Pancreas (tissue), 10 donors: ENCODE data around the gene ESR2. TPM values are rescaled to one million over a fixed set of nuclear protein-coding genes. Genes with fewer than 3 reads are reported as not detected.

Source experiments
- ATAC-seq, 4 donors: fragments of 200-7000 bp; cut with Tn5 transposase; one replicate each; pipeline versions ENCODE4 v1.8.0 to v1.9.1; 2020; ENCODE audit warnings: mild to moderate bottlenecking in 4 of 4, moderate library complexity in 4 of 4
- DNase-seq, 6 donors: peaks; one replicate each; pipeline ENCODE4 v3.0.0-alpha.2; 2020
- FAIRE-seq: peaks from 2 replicates; lab custom pipeline; 2012; peaks lifted over from hg19 to GRCh38; lab: Jason Lieb, UNC
- H3K27ac ChIP-seq, 4 donors: fragments of 200-600 bp; sonication (generic); 1 replicate in 3 of 4; 2 replicates in 1 of 4; pipeline versions ENCODE4 v1.5.0 to v1.8.0; 2020
- H3K27me3 ChIP-seq, 4 donors: fragments of 200-600 bp; one replicate each; pipeline ENCODE4 v1.8.0; 2021
- H3K36me3 ChIP-seq, 3 donors: fragments of 200-600 bp; sonication (generic) in 1 of 3; one replicate each; pipeline versions ENCODE4 v1.5.0 to v1.8.0; 2020 to 2021
- H3K4me1 ChIP-seq, 3 donors: fragments of 200-600 bp; one replicate each; pipeline ENCODE4 v1.8.0; 2021
- H3K4me3 ChIP-seq, 4 donors: fragments of 200-600 bp; sonication (generic) in 2 of 4; one replicate each; pipeline versions ENCODE4 v1.5.0 to v1.8.0; 2020 to 2021
- H3K9me3 ChIP-seq, 4 donors: fragments of 200-600 bp; one replicate each; pipeline ENCODE4 v1.8.0; 2021
- CTCF ChIP-seq, 4 donors: fragments of 200-600 bp; sonication (generic) in 3 of 4; IDR thresholded peaks; one replicate each; pipeline versions ENCODE4 v1.5.0 to v1.8.0; 2021; ENCODE audit warnings: antibody characterized with exemption in 4 of 4
- WGBS, 2 donors: extraction: QIAGEN DNeasy Blood & Tissue Kit; methylation state at CpG; one replicate each; pipeline ENCODE4 v1.1.7; 2013; 5-methylcytosine and 5-hydroxymethylcytosine counted together
- intact Hi-C, 3 donors: fragments of 100-400 bp; cut with DNase I; formaldehyde crosslinking; loops; one replicate each; pipeline versions ENCODE4 v1.11.1 to v1.14.2; 2022
- polyA plus RNA-seq, 2 donors: library from polyadenylated mRNA; stranded (reverse); fragments of 200-250 nt; gene quantifications; one replicate each; pipeline ENCODE4 v1.2.3, GENCODE V29; 2013
- total RNA-seq, 6 donors: library from RNA; stranded (reverse); fragmentation: NEBNext Ultra II Directional in 4 of 6; extraction: Animal tissue kit (Norgen Biotek cat#: 25700) in 4 of 6; gene quantifications; one replicate each; pipeline versions ENCODE4 v1.2.1 to v1.2.4, GENCODE V29; 2021 to 2023
- donor health status: healthy with polysubstance abuse.
- donor health status: DM: no; HTN: no; CAD: no; lungs with moderate emphysema.
- donor health status: DM: no; HTN: no; CAD: no.
- donor health status: control.
- donor health status: control.
- donor health status: Bipolar disorder and iron deficiency.
- donor health status: DM: yes; HTN: yes; CAD: no.
- donor health status: DM: no; HTN: no; CAD: no.
- donor health status: DM: no; HTN: no; CAD: no.
- donor health status: DM: yes; HTN: yes; CAD: no.

Gene ESR2
- total and polyA plus RNA-seq, 8 donors: 0.08 to 0.78 (median 0.19) TPM

- no peak for TF ChIP-seq CTCF (IDR thresholded peaks at IDR 0.05)
- Histone ChIP-seq H3K4me1 (no peaks in the 10 kb centered on the region), H3K27ac (no peak overlapping the region), H3K9me3 (no peaks in the 10 kb centered on the region), H3K4me3 (no peak overlapping the region), H3K27me3 (no peaks in the 10 kb centered on the region), H3K36me3 (peaks cover 0 to 6% (median 3%) of the 10 kb centered on the region in 3 donors)
- ATAC-seq (no peak), FAIRE-seq (no peak), DNase-seq (no peak)
- intact Hi-C loops: no loop called here
- 88 to 89% methylated on average over 1 of the region's 1 CpG for WGBS, 2 donors
Measured at GRCh38 chr14:64075613-64076005, 218.6 kb downstream of the ESR2 start.

DNA sequence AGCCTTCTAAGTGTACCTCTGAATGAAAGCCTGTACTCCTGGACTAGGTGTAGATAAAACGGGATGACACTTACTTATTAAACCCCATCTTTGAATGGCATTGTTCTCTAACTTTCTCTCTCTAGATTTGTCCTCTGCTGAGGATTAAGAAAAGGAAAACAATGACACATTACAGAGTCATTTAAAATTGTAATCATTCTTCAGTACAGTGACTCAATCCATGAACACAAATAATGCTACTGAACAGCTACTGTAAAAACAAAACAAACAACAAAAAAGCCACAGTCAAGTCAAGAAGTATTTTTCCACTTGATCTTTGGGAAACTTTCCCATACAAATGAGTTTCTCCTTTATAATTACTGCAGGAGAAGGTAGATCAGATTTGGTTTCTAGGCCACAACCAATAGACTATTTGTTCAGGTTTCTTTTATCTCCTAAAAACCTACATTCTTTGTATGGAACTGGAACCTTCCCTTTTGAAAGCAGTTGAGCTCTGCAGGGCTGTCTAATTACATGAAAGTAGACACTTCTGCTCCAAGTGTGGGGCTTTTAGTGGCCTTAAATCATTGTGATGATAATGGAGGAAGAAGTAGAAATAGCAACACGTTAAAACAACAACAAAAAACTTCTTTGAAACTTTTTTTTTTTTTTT, 219.1 kb downstream of the ESR2 start:
- FAIRE-seq: no peak
- H3K36me3 ChIP-seq: peaks cover 0 to 6% (median 3%) of the 10 kb centered on the region in 3 donors

DNA sequence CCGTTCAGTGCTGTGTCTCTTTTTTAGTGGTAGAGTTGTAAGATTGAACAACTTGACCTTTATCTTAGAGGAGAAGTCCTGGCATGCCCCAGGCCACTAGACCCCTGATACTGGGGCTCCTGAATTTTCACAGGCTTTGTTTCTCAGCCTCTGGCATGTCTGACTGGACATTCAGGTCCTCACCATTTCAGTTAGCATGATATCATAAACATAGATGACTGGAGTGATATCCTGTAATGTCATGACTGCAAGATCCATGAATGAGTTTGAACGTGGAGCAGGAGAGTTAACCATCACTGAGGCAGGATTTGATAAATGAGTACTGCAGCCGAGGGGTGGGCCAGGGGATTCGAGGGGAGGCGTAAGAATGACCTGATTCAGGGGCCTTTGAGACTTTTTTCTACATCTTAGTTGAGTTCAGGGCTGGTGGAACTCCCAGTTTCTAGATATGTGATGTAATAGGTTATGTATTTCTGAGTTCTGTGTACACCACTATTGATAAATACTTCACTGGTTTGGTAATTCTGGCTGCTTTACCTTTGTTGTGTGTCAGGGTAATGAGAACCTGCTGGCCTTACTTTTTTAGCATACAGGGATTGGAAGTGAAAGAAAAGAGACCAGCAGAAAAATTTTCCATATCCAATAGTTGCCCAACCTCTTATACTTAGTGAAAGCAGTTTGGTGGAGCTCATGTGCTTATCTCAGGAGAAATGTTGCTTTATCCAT, 224.4 kb downstream of the ESR2 start:
- DNase-seq (no peak), ATAC-seq (peak; percentile 79 to 91 (median 86)), FAIRE-seq (no peak)
- no peak for TF ChIP-seq CTCF (IDR thresholded peaks at IDR 0.05)
- 59 to 62% methylated on average over 5 of the region's 5 CpGs for WGBS, 2 donors
- Histone ChIP-seq H3K27ac (peak overlapping the region; percentile 2 to 62 (median 50)), H3K4me1 (no peaks in the 10 kb centered on the region), H3K27me3 (no peaks in the 10 kb centered on the region), H3K9me3 (no peaks in the 10 kb centered on the region), H3K4me3 (no peak overlapping the region), H3K36me3 (peaks cover 0 to 6% (median 3%) of the 10 kb centered on the region in 3 donors)
- intact Hi-C loops: no loop called here

More for the DNA sequence above, 219.1 kb downstream of the ESR2 start:
- no peak for DNase-seq
- intact Hi-C loops: no loop called here
- Histone ChIP-seq H3K4me1 (no peaks in the 10 kb centered on the region), H3K4me3 (no peak overlapping the region), H3K9me3 (no peaks in the 10 kb centered on the region), H3K27ac (no peak overlapping the region), H3K27me3 (no peaks in the 10 kb centered on the region)
- no peak for TF ChIP-seq CTCF (IDR thresholded peaks at IDR 0.05)
- WGBS, 2 donors: 68 to 73% methylated on average over 2 of the region's 2 CpGs
- no peak for ATAC-seq

- intact Hi-C loops: no loop called here
- DNase-seq (no peak), ATAC-seq (no peak), FAIRE-seq (no peak)
- Histone ChIP-seq H3K4me1 (no peaks in the 10 kb centered on the region), H3K4me3 (no peak overlapping the region), H3K9me3 (no peaks in the 10 kb centered on the region), H3K27me3 (no peaks in the 10 kb centered on the region), H3K27ac (no peak overlapping the region), H3K36me3 (no peaks in the 10 kb centered on the region)
- 90 to 92% methylated on average over 2 of the region's 2 CpGs for WGBS, 2 donors
- TF ChIP-seq CTCF (IDR thresholded peaks at IDR 0.05): no peak
Measured at GRCh38 chr14:64064447-64064846, 229.7 kb downstream of the ESR2 start.
